A549 (cell line): ENCODE data around the gene ZNF385B. TPM values are rescaled to one million over a fixed set of nuclear protein-coding genes. Genes with fewer than 3 reads are reported as not detected.

Experiments used
- ATAC-seq, 2 experiments: fragments of 200-7000 bp in 1 of 2; fragments of >200 bp in 1 of 2; cut with Nextera tagmentation in 1 of 2; cut with Tn5 transposase in 1 of 2; 3 replicates each; pipeline versions ENCODE4 v1.8.0 to v1.9.1; 2018 to 2020; ENCODE audit warnings: mild to moderate bottlenecking in 1 of 2, moderate library complexity in 1 of 2
- CTCF ChIA-PET: fragments of 300-600 bp; sonication (Branson Sonifier 250); formaldehyde crosslinking; extraction: SDS; loops from one replicate; lab custom pipeline; 2021; ENCODE audit warnings: antibody characterized with exemption, inconsistent platforms; lab: Yijun Ruan, JAX
- POLR2A ChIA-PET: fragments of 350-600 bp; formaldehyde crosslinking; extraction: SDS; loops from one replicate; lab custom pipeline; 2021; ENCODE audit warnings: antibody characterized with exemption, inconsistent platforms; lab: Yijun Ruan, JAX
- DNase-seq, 2 experiments: peaks; one replicate each; pipeline versions ENCODE4 v3.0.0 to v3.0.0-alpha.2; 2011 to 2016; ENCODE audit warnings: low read depth in 1 of 2, low spot score in 1 of 2
- FAIRE-seq: peaks from 2 replicates; lab custom pipeline; 2011; peaks lifted over from hg19 to GRCh38; lab: Jason Lieb, UNC
- H3K27ac ChIP-seq, 2 experiments: fragments of >200 bp; sonication (Bioruptor Twin); formaldehyde crosslinking; 3 replicates each; pipeline ENCODE4 v1.5.1; 2016 to 2017
- H3K4me1 ChIP-seq: fragments of >200 bp; sonication (Bioruptor Twin); formaldehyde crosslinking; 3 replicates; pipeline ENCODE4 v1.6.1; 2016
- H3K4me2 ChIP-seq: fragments of >200 bp; sonication (Bioruptor Twin); formaldehyde crosslinking; 3 replicates; pipeline ENCODE4 v1.6.1; 2016
- H3K4me3 ChIP-seq: fragments of >200 bp; sonication (Bioruptor Twin); formaldehyde crosslinking; 3 replicates; pipeline ENCODE4 v1.5.1; 2016
- H3K9me3 ChIP-seq: fragments of >200 bp; sonication (Bioruptor Twin); formaldehyde crosslinking; 3 replicates; pipeline ENCODE4 v1.6.1; 2016
- CBX8 ChIP-seq: fragments of 200-600 bp; sonication (generic); IDR thresholded peaks from 2 replicates; pipeline ENCODE4 v1.6.1; 2016
- CHD4 ChIP-seq: fragments of 200-600 bp; sonication (generic); IDR thresholded peaks from 2 replicates; pipeline ENCODE4 v1.6.1; 2016; ENCODE audit warnings: antibody characterized with exemption, mild to moderate bottlenecking, borderline replicate concordance
- EP300 ChIP-seq, 2 experiments: fragments of >200 bp; sonication (Bioruptor Twin); formaldehyde crosslinking; IDR thresholded peaks; 2 replicates in 1 of 2; 3 replicates in 1 of 2; pipeline ENCODE4 v1.6.1; 2016 to 2017
- FOSL2 ChIP-seq, 2 experiments: fragments of 450-650 bp in 1 of 2; fragments of >200 bp in 1 of 2; sonication (Bioruptor Twin) in 1 of 2; formaldehyde crosslinking; IDR thresholded peaks; 2 replicates each; pipeline versions ENCODE4 v1.5.0 to v1.6.1; 2016 to 2020; ENCODE audit warnings: mild to moderate bottlenecking in 1 of 2, moderate library complexity in 1 of 2
- FOXS1 ChIP-seq: fragments of 250-450 bp; sonication (Bioruptor Pico); IDR thresholded peaks from 2 replicates; pipeline ENCODE4 v1.5.0; 2020; ENCODE audit warnings: mild to moderate bottlenecking, moderate library complexity
- HDAC2 ChIP-seq: fragments of 200-600 bp; sonication (generic); IDR thresholded peaks from 2 replicates; pipeline ENCODE4 v1.6.1; 2016
- HEYL ChIP-seq: fragments of 250-450 bp; sonication (Bioruptor Pico); IDR thresholded peaks from 2 replicates; pipeline ENCODE4 v1.8.0; 2021; ENCODE audit warnings: mild to moderate bottlenecking, moderate library complexity
- HOXA7 ChIP-seq: fragments of 250-450 bp; sonication (Bioruptor Pico); IDR thresholded peaks from 2 replicates; pipeline ENCODE4 v1.5.0; 2020; ENCODE audit warnings: mild to moderate bottlenecking, moderate library complexity
- HOXB13 ChIP-seq: fragments of 250-450 bp; sonication (Bioruptor Pico); IDR thresholded peaks from 2 replicates; pipeline ENCODE4 v1.5.0; 2020; ENCODE audit warnings: low read depth, mild to moderate bottlenecking, moderate library complexity
- JUN ChIP-seq, 2 experiments: fragments of >200 bp; sonication (Bioruptor Twin); formaldehyde crosslinking; IDR thresholded peaks; 2 replicates in 1 of 2; 3 replicates in 1 of 2; pipeline ENCODE4 v1.6.1; 2016 to 2017
- MAFK ChIP-seq: fragments of 450-650 bp; IDR thresholded peaks from 2 replicates; pipeline ENCODE4 v1.6.1; 2014; ENCODE audit not compliant: partially characterized antibody
- MYC ChIP-seq: IDR thresholded peaks from 2 replicates; pipeline ENCODE4 v1.6.1; 2012; ENCODE audit warnings: mild to moderate bottlenecking, inconsistent platforms, low read length, improper control_type of control experiment, borderline replicate concordance
- POLR2A ChIP-seq: IDR thresholded peaks from 2 replicates; pipeline ENCODE4 v1.6.1; 2012; ENCODE audit warnings: mild to moderate bottlenecking, low read length
- TFCP2L1 ChIP-seq: fragments of 250-450 bp; sonication (Bioruptor Pico); IDR thresholded peaks from 2 replicates; pipeline ENCODE4 v1.5.0; 2021; ENCODE audit warnings: mild to moderate bottlenecking
- ZFP36 ChIP-seq: fragments of 450-650 bp; IDR thresholded peaks from 2 replicates; pipeline ENCODE4 v1.6.1; 2014; ENCODE audit warnings: borderline replicate concordance; ENCODE audit not compliant: partially characterized antibody
- ZSCAN20 ChIP-seq: fragments of 250-450 bp; sonication (Bioruptor Pico); IDR thresholded peaks from 2 replicates; pipeline ENCODE4 v1.8.0; 2022; ENCODE audit warnings: mild to moderate bottlenecking, moderate library complexity
- WGBS: methylation state at CpG from one replicate; pipeline ENCODE4 v1.1.6; 2017; ENCODE audit errors: missing lambda C conversion rate; 5-methylcytosine and 5-hydroxymethylcytosine counted together
- polyA plus RNA-seq, 4 experiments: library from polyadenylated mRNA; depleted of rRNA in 3 of 4; stranded (reverse); fragments of >200 nt; fragmentation: RNase III in 1 of 4; extraction: RNeasy Plus Mini Kit Qiagen cat#74134 plus additional on column Dnase treatment in 1 of 4; gene quantifications; 2 replicates in 3 of 4; 3 replicates in 1 of 4; pipeline ENCODE4 v1.2.3, GENCODE V29; 2011 to 2017
- TF ChIP-seq, protein P1 (sequence below): fragments of 250-450 bp; sonication (Bioruptor Pico); IDR thresholded peaks from 2 replicates; pipeline ENCODE4 v1.5.0; 2021; ENCODE audit warnings: mild to moderate bottlenecking, moderate library complexity, borderline replicate concordance
- TF ChIP-seq, protein P2 (sequence below): fragments of 150-350 bp; IDR thresholded peaks from 2 replicates; pipeline ENCODE4 v1.6.1; 2014; ENCODE audit warnings: low read depth, mild to moderate bottlenecking, low read length
- TF ChIP-seq, protein P3 (sequence below): IDR thresholded peaks from 2 replicates; pipeline ENCODE4 v1.6.1; 2012
- TF ChIP-seq, protein P4 (sequence below): IDR thresholded peaks from 2 replicates; pipeline ENCODE4 v1.6.1; 2012; ENCODE audit warnings: low read depth, borderline replicate concordance

ZNF385B gene
- polyA plus RNA-seq, 2 of the 4 experiments (the other 2 are of a cell fraction) = not detected

DNA sequence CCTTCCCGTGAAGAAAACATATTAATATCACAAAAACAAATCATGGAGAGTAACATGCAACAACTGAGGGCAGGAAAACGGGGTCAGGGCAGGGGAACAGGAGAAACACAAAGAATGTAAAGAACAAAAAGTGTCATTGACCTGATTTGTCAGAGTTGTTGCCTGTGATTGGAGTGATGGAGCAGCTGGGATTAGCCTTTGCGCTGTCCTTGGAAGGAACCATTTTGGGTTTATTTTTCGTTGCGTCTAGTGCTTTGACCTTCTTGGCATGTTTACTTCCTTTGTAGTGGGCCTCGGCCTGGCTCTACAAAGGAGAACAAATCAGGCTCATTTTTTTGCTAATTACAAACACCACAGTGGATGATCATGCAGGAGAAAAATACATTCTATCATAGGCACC lies 378.3 kb downstream of the ZNF385B start:
- FAIRE-seq (no peak), ATAC-seq (no peak), DNase-seq (no peak)
- ChIA-PET CTCF (no interaction called here), POLR2A (no interaction called here)
- Histone ChIP-seq H3K4me1 (no peaks in the 10 kb centered on the region), H3K27ac (no peak overlapping the region), H3K4me3 (no peak overlapping the region), H3K9me3 (no peaks in the 10 kb centered on the region), H3K4me2 (no peak overlapping the region)
- WGBS = 50% methylated on average over 6 of the region's 6 CpGs
- no peak for TF ChIP-seq ZFP36
- no peak for TF ChIP-seq HEYL
- TF ChIP-seq CHD4 = no peak
- TF ChIP-seq FOXS1 (CRISPR knock-in tag) = no peak
- no peak for TF ChIP-seq EP300 (IDR thresholded peaks at IDR 0.05)
- TF ChIP-seq MAFK = no peak
- TF ChIP-seq, protein P1, sequence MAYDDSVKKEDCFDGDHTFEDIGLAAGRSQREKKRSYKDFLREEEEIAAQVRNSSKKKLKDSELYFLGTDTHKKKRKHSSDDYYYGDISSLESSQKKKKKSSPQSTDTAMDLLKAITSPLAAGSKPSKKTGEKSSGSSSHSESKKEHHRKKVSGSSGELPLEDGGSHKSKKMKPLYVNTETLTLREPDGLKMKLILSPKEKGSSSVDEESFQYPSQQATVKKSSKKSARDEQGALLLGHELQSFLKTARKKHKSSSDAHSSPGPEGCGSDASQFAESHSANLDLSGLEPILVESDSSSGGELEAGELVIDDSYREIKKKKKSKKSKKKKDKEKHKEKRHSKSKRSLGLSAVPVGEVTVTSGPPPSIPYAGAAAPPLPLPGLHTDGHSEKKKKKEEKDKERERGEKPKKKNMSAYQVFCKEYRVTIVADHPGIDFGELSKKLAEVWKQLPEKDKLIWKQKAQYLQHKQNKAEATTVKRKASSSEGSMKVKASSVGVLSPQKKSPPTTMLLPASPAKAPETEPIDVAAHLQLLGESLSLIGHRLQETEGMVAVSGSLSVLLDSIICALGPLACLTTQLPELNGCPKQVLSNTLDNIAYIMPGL = no peak
- TF ChIP-seq CBX8 = no peak

DNA sequence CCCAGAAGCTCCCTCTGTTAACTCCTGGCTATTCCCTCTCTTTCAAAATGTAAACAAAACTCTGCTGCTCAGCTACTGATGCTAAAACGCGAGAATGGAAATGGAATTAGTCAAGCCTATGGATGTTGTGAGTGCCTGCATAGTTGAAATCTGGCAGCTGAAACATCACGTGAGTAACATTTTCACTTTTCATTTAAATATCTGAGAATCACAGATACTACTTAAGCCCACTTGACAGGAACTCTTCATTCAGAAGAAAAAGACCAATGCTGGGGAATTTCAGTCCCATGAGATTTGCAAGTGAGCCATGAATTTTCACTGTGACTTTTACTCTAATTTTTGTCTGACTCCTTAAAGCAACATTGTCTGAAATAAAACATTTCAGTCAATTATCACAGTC lies 381.5 kb downstream of the ZNF385B start:
- POLR2A ChIA-PET = no interaction called here
- H3K4me3 ChIP-seq = no peak overlapping the region
- no peak overlapping the region for H3K4me2 ChIP-seq
- H3K27ac ChIP-seq = no peak overlapping the region
- no peaks in the 10 kb centered on the region for H3K9me3 ChIP-seq
- H3K4me1 ChIP-seq = no peaks in the 10 kb centered on the region
- CTCF ChIA-PET = interaction anchor here (0.6 kb wide), 1 partner anchor 176 kb away, joined by 3 read pairs; no protein-coding TSS in a partner anchor
- WGBS = 60% methylated on average over 3 of the region's 3 CpGs
- no peak for FAIRE-seq
- TF ChIP-seq JUN (IDR thresholded peaks at IDR 0.05) = no peak
- TF ChIP-seq ZSCAN20 (CRISPR knock-in tag) = no peak
- TF ChIP-seq POLR2A = no peak
- no peak for TF ChIP-seq TFCP2L1 (CRISPR knock-in tag)
- TF ChIP-seq HOXA7 (CRISPR knock-in tag) = no peak
- TF ChIP-seq, protein P2, sequence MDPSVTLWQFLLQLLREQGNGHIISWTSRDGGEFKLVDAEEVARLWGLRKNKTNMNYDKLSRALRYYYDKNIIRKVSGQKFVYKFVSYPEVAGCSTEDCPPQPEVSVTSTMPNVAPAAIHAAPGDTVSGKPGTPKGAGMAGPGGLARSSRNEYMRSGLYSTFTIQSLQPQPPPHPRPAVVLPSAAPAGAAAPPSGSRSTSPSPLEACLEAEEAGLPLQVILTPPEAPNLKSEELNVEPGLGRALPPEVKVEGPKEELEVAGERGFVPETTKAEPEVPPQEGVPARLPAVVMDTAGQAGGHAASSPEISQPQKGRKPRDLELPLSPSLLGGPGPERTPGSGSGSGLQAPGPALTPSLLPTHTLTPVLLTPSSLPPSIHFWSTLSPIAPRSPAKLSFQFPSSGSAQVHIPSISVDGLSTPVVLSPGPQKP = no peak
- ATAC-seq = no peak
- no peak for DNase-seq

- DNase-seq = no peak
- TF ChIP-seq MYC (no peak), HDAC2 (no peak), HOXB13 (CRISPR knock-in tag) (no peak), FOSL2 (IDR thresholded peaks at IDR 0.05) (no peak), FOSL2 (CRISPR knock-in tag; IDR thresholded peaks at IDR 0.05) (no peak)
- TF ChIP-seq, protein P3, sequence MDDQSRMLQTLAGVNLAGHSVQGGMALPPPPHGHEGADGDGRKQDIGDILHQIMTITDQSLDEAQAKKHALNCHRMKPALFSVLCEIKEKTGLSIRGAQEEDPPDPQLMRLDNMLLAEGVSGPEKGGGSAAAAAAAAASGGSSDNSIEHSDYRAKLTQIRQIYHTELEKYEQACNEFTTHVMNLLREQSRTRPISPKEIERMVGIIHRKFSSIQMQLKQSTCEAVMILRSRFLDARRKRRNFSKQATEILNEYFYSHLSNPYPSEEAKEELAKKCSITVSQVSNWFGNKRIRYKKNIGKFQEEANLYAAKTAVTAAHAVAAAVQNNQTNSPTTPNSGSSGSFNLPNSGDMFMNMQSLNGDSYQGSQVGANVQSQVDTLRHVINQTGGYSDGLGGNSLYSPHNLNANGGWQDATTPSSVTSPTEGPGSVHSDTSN = no peak
- TF ChIP-seq, protein P4, sequence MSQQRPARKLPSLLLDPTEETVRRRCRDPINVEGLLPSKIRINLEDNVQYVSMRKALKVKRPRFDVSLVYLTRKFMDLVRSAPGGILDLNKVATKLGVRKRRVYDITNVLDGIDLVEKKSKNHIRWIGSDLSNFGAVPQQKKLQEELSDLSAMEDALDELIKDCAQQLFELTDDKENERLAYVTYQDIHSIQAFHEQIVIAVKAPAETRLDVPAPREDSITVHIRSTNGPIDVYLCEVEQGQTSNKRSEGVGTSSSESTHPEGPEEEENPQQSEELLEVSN = no peak
- ChIA-PET POLR2A (no interaction called here), CTCF (no interaction called here)
- no peaks in the 10 kb centered on the region for H3K9me3 ChIP-seq
- no peak overlapping the region for H3K4me3 ChIP-seq
- ATAC-seq = no peak
- H3K4me2 ChIP-seq = no peak overlapping the region
- no peak overlapping the region for H3K27ac ChIP-seq
- no peaks in the 10 kb centered on the region for H3K4me1 ChIP-seq
- FAIRE-seq = no peak
Observed at GRCh38 chr2:179478771-179479170, 382.6 kb downstream of the ZNF385B start.
